Stomach (tissue), 9 donors: ENCODE measurements around the gene TUBB2A. TPM values are rescaled to one million over a fixed set of nuclear protein-coding genes. Genes with fewer than 3 reads are reported as not detected.

ENCODE experiments used
- DNase-seq, 2 donors: peaks; one replicate each; pipeline versions ENCODE4 v3.0.0 to v3.0.0-alpha.2; 2013 to 2019
- H3K27ac ChIP-seq, 5 donors: fragments of 200-600 bp in 4 of 5; sonication (generic) in 4 of 5; one replicate each; pipeline ENCODE4 v1.5.1; 2013 to 2019; ENCODE audit warnings: mild to moderate bottlenecking in 1 of 5, moderate library complexity in 1 of 5
- H3K27me3 ChIP-seq, 3 donors: fragments of 200-600 bp; sonication (generic); one replicate each; pipeline ENCODE4 v1.5.1; 2017 to 2019; ENCODE audit warnings: mixed run types in 1 of 3
- H3K36me3 ChIP-seq, 4 donors: fragments of 200-600 bp; sonication (generic); 1 replicate in 3 of 4; 2 replicates in 1 of 4; pipeline ENCODE4 v1.5.1; 2016 to 2019
- H3K4me1 ChIP-seq, 4 donors: fragments of 200-600 bp; sonication (generic); one replicate each; pipeline ENCODE4 v1.5.1; 2016 to 2019
- H3K4me3 ChIP-seq, 4 donors: fragments of 200-600 bp; sonication (generic) in 3 of 4; one replicate each; pipeline ENCODE4 v1.5.1; 2016 to 2019; ENCODE audit warnings: mild to moderate bottlenecking in 1 of 4
- H3K9me3 ChIP-seq, 4 donors: fragments of 200-600 bp; sonication (generic); one replicate each; pipeline ENCODE4 v1.5.1; 2016 to 2019
- EP300 ChIP-seq: sonication (generic); formaldehyde crosslinking; IDR thresholded peaks from one replicate; pipeline ENCODE4 v1.6.1; 2017; ENCODE audit warnings: antibody characterized with exemption
- POLR2A ChIP-seq, 4 donors: fragments of 450-650 bp; IDR thresholded peaks; one replicate each; pipeline ENCODE4 v1.6.1; 2016; ENCODE audit warnings: antibody characterized with exemption in 4 of 4, control low read depth in 2 of 4, mild to moderate bottlenecking in 1 of 4, moderate library complexity in 1 of 4
- POLR2AphosphoS5 ChIP-seq, 3 donors: sonication (generic); formaldehyde crosslinking; IDR thresholded peaks; one replicate each; pipeline ENCODE4 v1.6.1; 2016; ENCODE audit warnings: antibody characterized with exemption in 3 of 3
- WGBS, 5 donors: extraction: QIAGEN DNeasy Blood & Tissue Kit in 3 of 5; methylation state at CpG; one replicate each; pipeline versions ENCODE4 v1.1.5 to v1.1.7; 2013 to 2018; 5-methylcytosine and 5-hydroxymethylcytosine counted together
- intact Hi-C: fragments of 100-400 bp; cut with DNase I; formaldehyde crosslinking; loops from one replicate; pipeline ENCODE4 v1.15.1; 2023; ENCODE audit warnings: low total_unique reads
- polyA plus RNA-seq, 3 donors: library from polyadenylated mRNA; stranded (reverse); fragments of 200-250 nt; gene quantifications; one replicate each; pipeline ENCODE4 v1.2.3, GENCODE V29; 2013
- total RNA-seq, 5 donors: library from RNA; depleted of rRNA; stranded (reverse); fragments of >200 nt; gene quantifications; one replicate each; pipeline versions ENCODE4 v1.1.0 to v1.2.3, GENCODE V29; 2014 to 2016
- TF ChIP-seq, protein P1 (sequence below), 7 experiments: fragments of 450-650 bp in 4 of 7; fragments of 200-600 bp in 3 of 7; sonication (generic) in 3 of 7; IDR thresholded peaks; one replicate each; pipeline ENCODE4 v1.5.1; 2016 to 2019; ENCODE audit warnings: antibody characterized with exemption in 7 of 7, control low read depth in 2 of 7, mild to moderate bottlenecking in 1 of 7
- donor health status: healthy with polysubstance abuse.
- donor health status: Bipolar disorder and iron deficiency.
- donor health status: healthy.

Gene TUBB2A
- total and polyA plus RNA-seq, 8 donors, result 6.7 to 96.9 (median 49.0) TPM

DNA sequence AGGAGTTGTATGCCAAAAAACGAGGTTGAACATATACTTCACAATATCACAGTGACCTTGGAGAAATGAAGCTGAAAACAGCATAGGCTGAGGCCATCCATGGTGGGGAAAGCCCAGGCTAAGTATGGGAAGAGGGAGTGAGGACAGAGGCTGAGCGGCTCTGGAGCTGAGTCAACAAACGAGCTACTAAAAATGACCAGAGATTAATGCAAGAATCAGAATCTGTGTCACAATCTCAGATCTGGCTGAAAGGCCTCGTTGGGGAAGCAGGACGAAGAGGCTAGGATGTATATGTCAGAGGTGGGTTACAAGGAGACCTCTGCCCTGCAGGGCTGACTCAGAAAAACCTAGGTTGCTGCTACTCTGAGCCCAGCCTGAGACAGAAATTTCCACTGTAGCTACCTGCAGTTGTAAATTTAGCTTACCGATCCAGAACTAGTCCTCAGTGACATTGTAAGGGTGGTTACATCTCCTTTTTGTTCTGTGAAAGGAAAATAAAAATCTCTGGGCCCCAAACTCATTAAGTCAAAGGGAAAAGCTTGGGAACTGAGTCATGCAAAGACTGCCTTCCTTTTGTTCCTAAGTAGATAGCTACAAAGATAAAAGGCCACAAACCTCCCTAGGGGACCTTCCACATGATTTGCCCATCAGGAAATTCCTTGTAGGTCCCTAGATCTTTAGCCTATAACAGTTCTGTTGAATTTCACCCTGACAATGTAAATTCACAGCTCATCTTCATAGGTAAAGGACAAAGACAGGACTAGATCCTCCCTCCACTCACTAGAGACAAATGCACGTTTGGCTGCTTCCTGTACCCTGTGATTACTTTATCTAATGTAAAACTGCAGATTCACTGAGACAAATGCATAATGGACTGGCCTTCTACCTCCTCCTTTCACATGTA is 8.5 kb upstream of the TUBB2A start:
- H3K4me1 ChIP-seq, result peaks cover 6 to 25% (median 16%) of the 10 kb centered on the region in 4 donors
- no peak overlapping the region for H3K27ac ChIP-seq
- no peaks in the 10 kb centered on the region for H3K27me3 ChIP-seq
- WGBS, 5 donors, result 71 to 78% (median 74%) methylated on average over 7 of the region's 7 CpGs
- TF ChIP-seq, protein P1, sequence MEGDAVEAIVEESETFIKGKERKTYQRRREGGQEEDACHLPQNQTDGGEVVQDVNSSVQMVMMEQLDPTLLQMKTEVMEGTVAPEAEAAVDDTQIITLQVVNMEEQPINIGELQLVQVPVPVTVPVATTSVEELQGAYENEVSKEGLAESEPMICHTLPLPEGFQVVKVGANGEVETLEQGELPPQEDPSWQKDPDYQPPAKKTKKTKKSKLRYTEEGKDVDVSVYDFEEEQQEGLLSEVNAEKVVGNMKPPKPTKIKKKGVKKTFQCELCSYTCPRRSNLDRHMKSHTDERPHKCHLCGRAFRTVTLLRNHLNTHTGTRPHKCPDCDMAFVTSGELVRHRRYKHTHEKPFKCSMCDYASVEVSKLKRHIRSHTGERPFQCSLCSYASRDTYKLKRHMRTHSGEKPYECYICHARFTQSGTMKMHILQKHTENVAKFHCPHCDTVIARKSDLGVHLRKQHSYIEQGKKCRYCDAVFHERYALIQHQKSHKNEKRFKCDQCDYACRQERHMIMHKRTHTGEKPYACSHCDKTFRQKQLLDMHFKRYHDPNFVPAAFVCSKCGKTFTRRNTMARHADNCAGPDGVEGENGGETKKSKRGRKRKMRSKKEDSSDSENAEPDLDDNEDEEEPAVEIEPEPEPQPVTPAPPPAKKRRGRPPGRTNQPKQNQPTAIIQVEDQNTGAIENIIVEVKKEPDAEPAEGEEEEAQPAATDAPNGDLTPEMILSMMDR (IDR thresholded peaks at IDR 0.05), result no peak
- TF ChIP-seq POLR2AphosphoS5 (IDR thresholded peaks at IDR 0.05) (no peak), EP300 (no peak), POLR2A (IDR thresholded peaks at IDR 0.05) (no peak)
- no peaks in the 10 kb centered on the region for H3K36me3 ChIP-seq
- no peak overlapping the region for H3K4me3 ChIP-seq
- no peaks in the 10 kb centered on the region for H3K9me3 ChIP-seq
- intact Hi-C loops, result no loop called here
- no peak for DNase-seq

DNA sequence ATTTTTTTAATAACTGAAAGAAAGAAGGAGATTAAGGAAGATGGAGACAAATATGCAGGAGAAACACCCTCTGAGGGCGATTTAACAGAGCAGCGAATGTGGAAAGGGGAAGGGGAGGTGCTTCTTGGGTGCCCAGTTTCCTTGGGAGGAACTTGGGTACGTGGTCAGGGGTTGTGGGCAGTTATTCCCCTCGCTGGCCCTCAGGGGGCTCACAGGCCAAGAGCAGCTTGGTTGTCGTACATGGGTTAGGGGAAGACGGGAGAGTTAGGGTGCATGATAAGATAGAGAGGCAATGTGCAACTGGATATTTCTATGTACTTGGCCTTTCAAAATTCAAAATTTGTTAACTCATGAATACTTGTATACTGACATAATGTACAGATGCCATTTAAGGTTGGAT is 7.0 kb upstream of the TUBB2A start:
- H3K27me3 ChIP-seq, result no peaks in the 10 kb centered on the region
- no peak for TF ChIP-seq POLR2AphosphoS5 (IDR thresholded peaks at IDR 0.05)
- no peak for TF ChIP-seq EP300
- TF ChIP-seq, protein P1 (IDR thresholded peaks at IDR 0.05), result no peak
- TF ChIP-seq POLR2A (IDR thresholded peaks at IDR 0.05), result no peak
- no peak overlapping the region for H3K27ac ChIP-seq
- no peak overlapping the region for H3K4me3 ChIP-seq
- peaks cover 19 to 39% (median 29%) of the 10 kb centered on the region in 4 donors for H3K4me1 ChIP-seq
- no peak for DNase-seq
- 91 to 95% (median 92%) methylated on average over 6 of the region's 6 CpGs for WGBS, 5 donors
- no peaks in the 10 kb centered on the region for H3K9me3 ChIP-seq
- no peaks in the 10 kb centered on the region for H3K36me3 ChIP-seq
- intact Hi-C loops, result no loop called here

DNA sequence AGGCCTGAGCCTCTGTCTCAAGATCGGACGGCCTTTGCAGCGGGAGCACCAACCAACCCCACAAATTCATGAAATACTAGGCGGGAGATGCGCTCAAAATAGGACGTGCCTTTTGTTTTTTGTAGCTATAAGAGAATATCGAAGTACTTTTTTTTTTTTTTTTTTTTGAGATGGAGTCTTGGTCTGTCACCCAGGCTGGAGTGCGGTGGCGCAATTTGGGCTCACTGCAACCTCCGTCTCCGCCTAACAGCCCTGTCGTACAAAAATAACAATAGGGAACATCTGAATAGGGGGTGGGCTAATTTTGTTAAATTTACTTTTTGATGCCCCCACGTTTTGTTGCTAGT is 5.9 kb upstream of the TUBB2A start:
- Histone ChIP-seq H3K27ac (peak overlapping the region; percentile 92 to 98 (median 94)), H3K9me3 (no peaks in the 10 kb centered on the region), H3K36me3 (no peaks in the 10 kb centered on the region), H3K4me1 (peaks cover 25 to 51% (median 39%) of the 10 kb centered on the region in 4 donors), H3K27me3 (no peaks in the 10 kb centered on the region), H3K4me3 (peak overlapping the region; percentile 53 to 83 (median 67))
- DNase-seq, result no peak
- intact Hi-C loops, result no loop called here
- WGBS, 5 donors, result 14 to 21% (median 17%) methylated on average over 13 of the region's 13 CpGs
- TF ChIP-seq EP300, result no peak
- no peak for TF ChIP-seq POLR2A (IDR thresholded peaks at IDR 0.05)
- TF ChIP-seq, protein P1 (IDR thresholded peaks at IDR 0.05), result no peak
- TF ChIP-seq POLR2AphosphoS5 (IDR thresholded peaks at IDR 0.05), result no peak

DNA sequence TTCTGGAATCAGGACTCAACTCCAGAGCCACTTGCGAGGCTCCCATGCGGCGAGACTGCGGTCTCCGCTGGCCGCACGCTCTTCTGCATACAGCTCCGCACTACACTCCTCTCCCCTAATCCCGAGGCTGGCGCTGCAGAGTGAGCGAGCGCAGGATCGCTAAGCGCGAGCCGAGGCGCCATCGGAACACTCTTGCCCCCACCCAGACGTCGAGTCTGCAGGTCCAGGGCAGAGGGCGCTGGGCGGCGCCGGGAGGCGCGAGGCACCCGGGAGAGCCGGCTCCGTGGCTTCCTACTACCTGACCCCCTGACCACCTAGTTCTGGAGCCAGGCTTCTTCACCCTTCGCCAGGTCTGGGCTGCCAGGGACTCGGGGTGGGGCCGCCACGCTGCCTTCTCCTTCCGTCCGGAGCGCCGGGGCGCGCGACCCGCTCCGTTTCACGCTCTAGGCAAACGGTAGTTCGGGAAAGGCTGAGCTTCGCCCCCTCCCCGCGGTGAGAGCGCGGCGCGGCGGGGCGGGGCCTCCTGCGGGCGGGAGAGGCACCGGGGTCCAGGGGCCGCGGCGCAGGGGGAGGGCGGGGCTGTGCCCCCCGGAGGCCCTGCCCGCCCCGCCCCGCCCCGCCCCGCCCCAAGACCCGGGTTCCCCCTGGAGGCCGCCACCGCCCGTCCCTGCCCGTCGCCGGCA is 5.4 kb upstream of the TUBB2A start:
- WGBS, 5 donors, result 0 to 1% (median 1%) methylated on average over 23 to 74 of the region's 74 CpGs
- H3K27ac ChIP-seq, result peak overlapping the region; percentile 92 to 98 (median 94)

More for the DNA sequence above, 5.4 kb upstream of the TUBB2A start:
- H3K4me3 ChIP-seq, result peak overlapping the region; percentile 53 to 83 (median 67)
- TF ChIP-seq, protein P1 (IDR thresholded peaks at IDR 0.05), result peak in 1 of 7 experiments; percentile 21
- TF ChIP-seq POLR2AphosphoS5 (IDR thresholded peaks at IDR 0.05), result peak in 2 of 3 donors; percentile 16 to 41
- TF ChIP-seq EP300, result no peak
- TF ChIP-seq POLR2A (IDR thresholded peaks at IDR 0.05), result no peak
- H3K27me3 ChIP-seq, result no peaks in the 10 kb centered on the region
- no peaks in the 10 kb centered on the region for H3K36me3 ChIP-seq
- no peaks in the 10 kb centered on the region for H3K9me3 ChIP-seq
- H3K4me1 ChIP-seq, result peaks cover 30 to 56% (median 43%) of the 10 kb centered on the region in 4 donors
- intact Hi-C loops, result no loop called here
- DNase-seq, result peak; percentile 76 to 93
